ENCODE measurements around the gene ITIH1.
A peak's percentile ranks its signal among the peaks of the same experiment; 100 is the strongest.
"Not testable (repeated sequence)": the region's sequence is repeated elsewhere in the genome, so short reads cannot be mapped to it uniquely, and the experiment has no call there.

Gene ITIH1, protein sequence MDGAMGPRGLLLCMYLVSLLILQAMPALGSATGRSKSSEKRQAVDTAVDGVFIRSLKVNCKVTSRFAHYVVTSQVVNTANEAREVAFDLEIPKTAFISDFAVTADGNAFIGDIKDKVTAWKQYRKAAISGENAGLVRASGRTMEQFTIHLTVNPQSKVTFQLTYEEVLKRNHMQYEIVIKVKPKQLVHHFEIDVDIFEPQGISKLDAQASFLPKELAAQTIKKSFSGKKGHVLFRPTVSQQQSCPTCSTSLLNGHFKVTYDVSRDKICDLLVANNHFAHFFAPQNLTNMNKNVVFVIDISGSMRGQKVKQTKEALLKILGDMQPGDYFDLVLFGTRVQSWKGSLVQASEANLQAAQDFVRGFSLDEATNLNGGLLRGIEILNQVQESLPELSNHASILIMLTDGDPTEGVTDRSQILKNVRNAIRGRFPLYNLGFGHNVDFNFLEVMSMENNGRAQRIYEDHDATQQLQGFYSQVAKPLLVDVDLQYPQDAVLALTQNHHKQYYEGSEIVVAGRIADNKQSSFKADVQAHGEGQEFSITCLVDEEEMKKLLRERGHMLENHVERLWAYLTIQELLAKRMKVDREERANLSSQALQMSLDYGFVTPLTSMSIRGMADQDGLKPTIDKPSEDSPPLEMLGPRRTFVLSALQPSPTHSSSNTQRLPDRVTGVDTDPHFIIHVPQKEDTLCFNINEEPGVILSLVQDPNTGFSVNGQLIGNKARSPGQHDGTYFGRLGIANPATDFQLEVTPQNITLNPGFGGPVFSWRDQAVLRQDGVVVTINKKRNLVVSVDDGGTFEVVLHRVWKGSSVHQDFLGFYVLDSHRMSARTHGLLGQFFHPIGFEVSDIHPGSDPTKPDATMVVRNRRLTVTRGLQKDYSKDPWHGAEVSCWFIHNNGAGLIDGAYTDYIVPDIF

DNA sequence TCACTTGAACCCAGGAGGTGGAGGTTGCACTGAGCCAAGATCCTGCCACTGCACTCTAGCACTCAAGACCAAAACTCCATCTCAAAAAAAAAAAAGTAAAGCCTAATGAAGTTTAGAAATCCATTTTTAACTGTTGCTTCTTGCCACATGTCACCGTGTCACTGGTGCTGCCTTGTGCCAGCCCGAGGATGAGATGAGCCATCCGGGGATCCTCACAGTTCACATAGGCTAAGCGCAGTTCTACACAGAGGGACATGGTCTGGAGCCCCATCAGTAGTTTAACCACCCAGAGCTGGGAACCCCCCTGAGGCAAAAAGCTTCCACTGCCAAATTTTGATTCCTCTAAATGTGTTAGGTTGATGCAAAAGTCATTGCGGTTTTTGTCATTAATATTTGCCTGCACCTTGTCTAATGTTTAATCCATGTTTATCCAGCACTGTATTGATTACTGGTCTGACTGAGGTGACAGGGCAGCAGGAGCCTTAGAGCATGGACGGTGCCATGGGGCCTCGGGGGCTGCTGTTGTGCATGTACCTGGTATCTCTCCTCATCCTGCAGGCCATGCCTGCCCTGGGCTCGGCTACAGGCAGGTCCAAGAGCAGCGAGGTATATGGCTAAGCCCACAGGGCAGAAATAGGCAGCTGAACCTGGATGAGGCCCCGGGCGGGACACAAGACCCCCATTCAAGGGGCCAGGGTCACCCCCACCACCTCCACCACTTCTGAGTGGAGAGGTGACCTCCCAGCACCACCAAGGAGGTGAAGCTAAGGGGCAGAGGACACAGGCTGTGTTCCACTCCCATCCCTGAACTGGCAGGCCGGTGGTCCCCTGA lies at the start of gene ITIH1:
ITIH1 (plus strand) TSS at position 473 of the 832 bp plus-strand sequence; CDS start at position 490, 17 bp downstream.
- DNase-seq (ENCODE audit: extremely low read depth in 1 of 2, low read depth in 1 of 2): no peak

DNA sequence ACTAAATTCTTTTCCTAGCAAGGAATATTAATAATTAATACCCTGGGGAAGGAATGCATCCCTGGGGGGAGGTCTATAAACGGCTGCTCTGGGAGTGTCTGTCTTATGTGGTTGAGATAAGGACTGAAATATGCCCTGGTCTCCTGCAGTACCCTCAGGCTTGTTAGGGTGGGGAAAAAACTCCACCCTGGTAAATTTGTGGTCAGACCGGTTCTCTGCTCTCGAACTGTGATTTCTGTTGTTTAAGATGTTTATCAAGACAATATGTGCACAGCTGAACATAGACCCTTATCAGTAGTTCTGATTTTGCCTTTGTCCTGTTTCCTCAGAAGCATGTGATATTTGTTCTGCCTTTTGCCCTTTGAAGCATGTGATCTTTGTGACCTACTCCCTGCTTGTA lies 48.6 kb upstream of the ITIH1 start:
- DNase-seq (ENCODE audit: extremely low read depth in 1 of 2, low read depth in 1 of 2): not testable (repeated sequence)

DNA sequence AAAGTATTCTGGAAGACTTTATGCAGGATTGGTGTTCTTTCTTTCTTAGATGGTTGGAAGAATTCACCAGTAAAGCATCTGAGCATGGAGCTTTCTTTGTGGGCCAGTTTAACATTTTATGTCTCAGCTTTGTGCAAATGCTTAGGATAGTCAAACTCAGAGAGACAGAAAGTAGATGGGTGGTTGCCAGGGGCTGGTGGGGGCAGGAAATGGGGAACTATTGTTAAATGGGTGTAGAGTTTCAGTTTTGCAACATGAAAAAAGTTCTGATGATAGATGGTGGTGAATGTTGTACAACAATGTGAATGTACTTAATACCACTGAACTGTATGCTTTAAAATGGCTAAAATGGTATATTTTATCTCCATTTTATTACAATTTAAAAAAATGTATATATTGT lies 46.7 kb upstream of the ITIH1 start:
- DNase-seq (ENCODE audit: extremely low read depth in 1 of 2, low read depth in 1 of 2): no peak

DNA sequence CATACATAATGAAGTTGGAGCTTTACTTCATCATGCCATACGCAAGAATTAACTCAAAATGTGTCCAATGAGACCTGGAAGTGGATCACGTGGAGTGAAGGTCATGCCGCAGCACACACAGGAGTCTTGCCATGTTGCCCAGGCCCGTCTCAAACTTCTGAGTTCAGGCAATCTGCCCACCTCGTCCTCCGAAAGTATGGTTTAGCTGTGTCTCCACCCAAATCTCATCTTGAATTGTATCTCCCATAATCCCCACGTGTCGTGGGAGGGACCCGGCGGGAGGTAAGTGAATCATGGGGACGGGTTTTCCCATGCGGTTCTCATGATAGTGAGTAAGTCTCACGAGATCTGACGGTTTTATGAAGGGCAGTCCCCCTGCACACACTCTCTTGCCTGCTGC lies 45.8 kb upstream of the ITIH1 start:
- DNase-seq (ENCODE audit: extremely low read depth in 1 of 2, low read depth in 1 of 2): no peak

DNA sequence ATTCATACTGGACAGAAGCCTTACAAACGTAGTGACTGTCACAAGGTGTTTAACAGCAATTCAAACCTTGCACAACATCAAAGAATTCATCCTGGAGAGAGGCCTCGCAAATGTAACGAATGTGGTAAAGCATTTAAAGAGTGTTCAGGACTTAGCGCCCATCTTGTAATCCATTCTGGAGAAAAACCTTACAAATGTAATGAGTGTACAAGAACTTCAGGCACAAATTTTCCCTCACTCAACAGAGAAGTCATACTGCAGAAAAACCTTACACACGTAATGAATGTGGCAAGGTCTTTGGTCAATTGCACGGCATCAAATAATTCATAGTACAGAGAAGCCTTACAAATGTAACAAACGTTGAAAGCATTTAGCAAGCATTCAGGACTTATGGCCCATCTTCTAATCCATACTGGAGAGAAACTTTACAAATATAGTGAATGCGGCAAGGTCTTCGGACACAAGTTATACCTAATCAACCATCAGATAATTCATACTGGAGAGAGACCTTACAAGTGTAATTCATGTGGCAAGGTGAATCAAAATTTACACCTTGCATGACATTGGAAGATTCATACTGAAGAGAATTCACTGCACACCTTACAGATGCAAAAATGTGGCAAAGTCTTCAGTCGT lies 44.0 kb upstream of the ITIH1 start:
- no peak for DNase-seq (ENCODE audit: extremely low read depth in 1 of 2, low read depth in 1 of 2)

DNA sequence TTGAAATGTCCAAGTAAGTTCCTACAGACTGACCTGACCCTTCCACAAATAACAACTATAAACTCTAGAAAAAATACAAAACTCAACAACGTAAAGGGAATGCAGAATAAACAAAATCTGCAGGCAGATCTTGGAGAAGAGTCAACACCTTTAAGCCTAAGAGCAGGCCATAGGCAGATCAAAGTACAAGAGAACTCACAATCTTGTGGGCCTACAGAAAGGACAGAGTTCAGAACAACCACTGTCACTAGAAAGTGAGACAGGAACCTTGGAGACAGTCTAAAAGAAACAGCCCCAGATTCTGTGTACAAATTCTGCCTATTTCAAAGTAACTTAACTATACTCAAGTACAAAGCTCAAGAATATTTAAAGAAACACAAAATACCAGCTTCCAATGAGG lies 37.7 kb upstream of the ITIH1 start:
- no peak for DNase-seq (ENCODE audit: extremely low read depth in 1 of 2, low read depth in 1 of 2)

DNA sequence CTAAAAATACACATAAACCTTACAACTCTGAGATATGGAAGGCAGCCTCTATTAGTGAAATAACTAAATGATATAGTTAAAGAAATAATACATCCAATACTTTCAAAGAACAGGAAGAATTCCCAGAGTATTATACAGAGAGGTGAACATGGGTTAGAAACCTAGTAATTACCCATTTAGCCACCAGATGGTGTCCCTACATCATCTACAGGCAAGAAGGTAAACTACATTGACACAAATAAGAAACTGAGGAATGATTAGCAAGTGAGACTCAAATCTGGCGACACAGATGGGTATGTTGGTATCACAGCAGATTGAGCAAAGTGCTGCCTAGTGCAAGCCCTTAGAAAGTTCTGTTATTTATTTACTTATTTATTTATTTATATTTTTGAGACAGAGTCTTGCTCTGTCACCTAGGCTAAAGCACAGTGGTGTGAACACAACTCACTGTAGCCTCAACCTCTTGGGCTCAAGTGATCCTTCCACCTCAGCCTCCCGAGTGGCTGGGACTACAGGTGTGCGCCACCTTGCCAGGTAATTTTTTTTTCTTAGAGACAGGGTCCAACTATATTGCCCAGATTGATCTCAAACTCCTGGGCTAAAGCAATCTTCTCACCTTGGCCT lies 34.9 kb upstream of the ITIH1 start:
- DNase-seq (ENCODE audit: extremely low read depth in 1 of 2, low read depth in 1 of 2): no peak

DNA sequence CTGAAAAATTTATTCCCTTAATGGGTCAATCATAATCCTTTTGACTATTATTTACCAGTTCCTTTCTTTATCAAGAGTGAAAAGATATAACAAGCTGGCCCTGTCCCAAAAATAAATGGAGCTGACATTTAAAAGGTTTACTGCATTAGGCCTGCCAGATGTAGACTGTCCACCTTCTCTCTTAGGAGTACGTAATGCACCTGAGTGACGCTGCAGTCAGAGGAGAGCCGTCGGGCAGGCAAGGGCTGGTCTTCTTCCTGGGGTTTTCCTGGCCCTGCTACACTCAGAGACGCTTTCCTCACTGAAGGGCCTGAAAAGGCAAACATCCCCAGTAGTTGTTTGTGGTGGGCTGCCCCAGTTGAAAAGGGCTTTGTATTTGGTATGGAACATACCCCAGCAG lies 34.2 kb upstream of the ITIH1 start:
- no peak for DNase-seq (ENCODE audit: extremely low read depth in 1 of 2, low read depth in 1 of 2)

DNA sequence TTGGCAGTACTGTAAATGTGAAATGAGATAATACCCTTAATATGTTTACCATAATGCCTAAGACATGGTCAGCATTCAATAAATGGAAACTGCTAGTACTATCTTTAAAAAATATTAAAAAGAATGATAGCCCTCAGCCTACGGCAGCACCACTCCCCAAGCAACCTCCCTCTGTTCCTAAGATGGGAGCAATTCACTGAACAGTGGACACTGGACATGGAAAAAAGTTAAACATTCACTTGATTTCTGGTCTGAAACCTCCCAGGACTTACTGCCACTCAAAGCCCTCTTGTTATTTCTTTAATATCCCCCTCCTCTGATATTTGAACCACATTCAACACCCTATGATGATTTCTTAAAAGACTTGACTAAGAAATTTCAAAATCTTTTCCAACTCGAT lies 33.7 kb upstream of the ITIH1 start:
- DNase-seq (ENCODE audit: extremely low read depth in 1 of 2, low read depth in 1 of 2): no peak

DNA sequence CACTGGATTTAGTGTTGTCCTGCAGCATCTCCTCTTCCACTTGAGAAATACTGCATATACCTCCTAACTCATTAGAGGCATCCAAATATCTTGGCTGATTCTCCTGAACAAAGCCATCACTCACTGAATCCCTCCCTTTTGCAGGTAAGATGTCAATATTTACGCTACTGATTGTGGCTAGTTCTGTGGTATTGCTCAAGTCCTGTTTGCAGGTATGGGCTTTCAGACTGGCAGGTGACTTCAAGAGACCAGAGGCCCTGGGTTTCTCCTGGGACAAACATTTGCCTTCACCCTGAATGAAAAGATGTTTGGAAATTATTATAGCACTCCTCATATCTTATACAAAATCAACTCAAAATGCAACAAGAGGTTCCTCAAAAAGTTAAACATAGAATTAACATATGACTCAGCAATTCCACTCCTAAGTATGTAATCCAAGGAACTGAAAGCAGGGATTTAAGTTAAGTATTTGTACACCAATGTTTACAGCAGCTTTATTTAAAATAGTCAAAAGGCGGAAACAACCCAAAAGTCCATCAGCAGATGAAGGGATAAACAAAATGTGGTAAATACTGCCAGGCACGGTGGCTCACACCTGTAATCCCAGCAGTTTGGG lies 25.2 kb upstream of the ITIH1 start:
- DNase-seq (ENCODE audit: extremely low read depth in 1 of 2, low read depth in 1 of 2): no peak

DNA sequence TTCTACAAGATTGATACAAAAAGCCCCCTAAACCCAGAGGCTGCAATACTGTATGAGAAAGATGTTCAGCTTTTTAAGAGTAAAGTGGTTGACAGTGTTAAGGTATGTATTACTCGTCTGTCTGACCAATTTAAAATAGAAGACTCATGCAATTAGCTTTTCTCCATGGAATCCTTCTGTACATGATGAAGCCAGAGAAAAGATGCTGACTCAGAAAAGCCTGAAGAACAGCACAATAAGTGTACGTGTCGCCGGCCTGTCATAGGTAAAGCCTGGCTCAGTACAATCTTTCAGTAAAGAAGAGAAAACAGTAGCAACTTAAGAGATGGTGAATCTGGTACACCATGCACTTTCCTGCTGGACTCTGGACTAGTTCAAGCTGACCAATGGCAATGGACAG lies 23.0 kb upstream of the ITIH1 start:
- DNase-seq (ENCODE audit: extremely low read depth in 1 of 2, low read depth in 1 of 2): no peak

DNA sequence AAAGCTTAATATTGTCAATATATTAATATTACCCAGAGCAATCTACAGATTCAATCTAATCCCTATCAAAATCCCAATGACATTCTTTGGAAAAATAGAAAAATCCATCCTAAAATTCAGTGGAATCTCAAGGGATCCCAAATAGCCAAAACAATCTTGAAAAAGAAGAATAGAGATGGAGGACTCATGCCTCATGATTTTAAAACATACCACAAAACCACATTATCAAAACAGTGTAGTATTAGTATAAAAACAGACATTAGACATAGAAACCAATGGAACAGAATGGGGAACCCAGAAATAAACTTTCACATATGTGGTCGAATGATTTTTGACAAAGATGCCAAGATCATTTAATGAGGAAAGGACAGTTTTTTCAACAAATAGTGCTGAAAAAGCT lies 21.3 kb upstream of the ITIH1 start:
- DNase-seq (ENCODE audit: extremely low read depth in 1 of 2, low read depth in 1 of 2): no peak

DNA sequence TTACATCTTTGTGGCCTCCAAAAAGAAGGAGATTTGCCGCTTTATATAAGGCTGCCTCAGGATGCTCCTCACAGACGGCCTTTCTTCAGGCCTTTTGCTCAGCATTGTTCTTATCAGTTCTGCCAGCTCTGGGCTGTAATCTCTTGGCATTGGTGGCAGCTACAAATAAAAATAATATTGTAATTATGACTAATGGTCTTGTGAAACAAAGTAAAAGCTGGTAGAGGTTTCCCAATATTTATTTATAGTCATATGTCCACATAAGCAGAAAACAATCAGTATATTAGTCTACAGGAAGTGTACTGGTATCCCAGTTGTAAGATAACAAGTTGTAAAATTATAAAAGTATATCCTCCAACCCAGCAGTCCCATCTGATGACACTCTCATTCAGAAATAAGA lies 13.9 kb upstream of the ITIH1 start:
- DNase-seq (ENCODE audit: extremely low read depth in 1 of 2, low read depth in 1 of 2): no peak

DNA sequence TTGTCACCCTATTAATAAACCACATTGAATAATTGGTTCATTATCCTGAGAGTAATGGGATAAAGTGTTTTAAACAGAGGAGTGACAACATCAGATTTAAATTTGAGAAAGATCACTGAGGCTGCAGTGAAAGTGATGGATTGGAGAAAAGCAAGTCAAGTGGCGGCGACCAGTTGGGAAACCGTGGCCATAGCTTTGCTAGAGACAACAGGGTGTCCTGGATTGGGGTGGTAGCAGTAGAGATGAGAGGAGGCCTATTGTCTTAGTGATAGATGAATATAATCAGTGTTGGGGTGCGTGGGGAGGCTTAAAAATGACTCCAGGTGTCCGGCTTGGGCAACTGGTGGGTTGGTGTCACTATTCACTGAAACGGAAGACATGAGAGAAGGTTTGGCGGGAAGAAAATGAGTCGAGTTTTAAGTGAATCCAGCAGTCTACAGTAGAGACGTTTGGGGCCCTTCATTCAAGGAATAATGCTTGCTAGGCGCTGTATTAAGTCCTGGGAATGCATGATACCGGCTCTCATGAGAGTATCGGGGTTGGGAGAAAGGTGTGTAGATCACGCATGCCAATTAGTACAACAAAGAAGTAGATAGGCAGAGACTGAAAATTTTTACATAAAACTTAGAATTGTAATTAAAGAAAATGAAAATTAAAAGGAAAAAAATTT lies 7.5 kb upstream of the ITIH1 start:
- DNase-seq (ENCODE audit: extremely low read depth in 1 of 2, low read depth in 1 of 2): no peak

DNA sequence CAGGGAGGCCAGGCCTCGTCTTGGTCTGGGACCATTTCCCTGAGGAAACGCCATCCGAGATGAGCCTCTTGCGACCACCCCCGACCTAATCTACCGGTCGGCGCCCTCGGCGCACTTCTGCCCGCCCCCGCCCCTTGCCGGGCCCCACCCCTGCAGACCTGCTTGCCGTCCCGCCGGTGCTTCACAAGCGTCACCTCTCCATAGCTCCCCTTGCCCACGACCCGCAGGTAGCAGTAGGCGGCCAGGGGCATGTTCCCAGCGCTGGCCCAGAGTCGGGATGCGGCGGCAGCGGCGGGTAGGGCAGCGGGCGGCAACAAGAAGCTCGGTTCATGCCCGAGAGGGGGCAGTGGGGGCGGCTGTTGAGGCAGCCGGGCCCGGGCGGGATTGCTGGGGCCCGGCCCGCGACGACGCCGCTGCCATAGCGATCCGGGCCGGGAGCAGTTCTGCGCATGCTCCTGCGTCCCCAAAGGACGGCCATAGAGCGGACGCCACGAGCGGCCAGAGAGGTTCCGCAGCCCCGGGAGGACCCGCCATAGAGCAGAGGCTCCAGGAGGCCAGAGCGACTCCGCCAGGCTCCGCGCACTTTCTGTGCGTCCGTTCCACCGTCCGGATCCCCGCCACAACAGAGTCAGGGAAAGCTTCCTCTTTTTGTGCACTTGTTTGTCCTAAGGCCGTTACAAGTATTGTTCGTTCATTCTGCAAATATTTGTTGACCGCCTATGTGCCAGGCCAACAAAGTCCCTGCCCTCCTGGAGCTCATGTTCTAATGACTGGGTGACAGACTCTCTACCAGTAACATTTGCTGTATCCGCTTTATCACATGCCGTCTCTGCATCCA lies 6.7 kb upstream of the ITIH1 start, which contains the start of gene NEK4:
NEK4 (minus strand) TSS at position 445 of the 838 bp plus-strand sequence; CDS start at position 251, 194 bp downstream.
- DNase-seq (ENCODE audit: extremely low read depth in 1 of 2, low read depth in 1 of 2): peak; percentile 65 to 76

DNA sequence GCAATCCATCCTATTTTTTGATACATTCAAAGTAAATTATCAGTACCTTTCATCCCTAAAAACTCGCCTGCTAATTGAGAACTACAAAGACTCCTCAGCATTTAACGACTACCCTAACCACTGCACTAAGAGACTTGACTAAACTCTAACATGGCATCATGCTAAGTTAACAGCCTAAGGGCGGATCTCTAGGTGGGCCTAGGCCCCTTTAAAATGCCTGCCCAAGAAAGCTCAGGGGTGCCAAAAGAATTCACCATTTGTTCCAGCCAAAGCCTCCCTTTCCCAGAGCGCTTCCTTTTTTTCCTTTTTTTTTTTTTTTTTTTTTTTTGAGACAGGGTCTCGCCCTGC lies 6.1 kb upstream of the ITIH1 start:
- DNase-seq (ENCODE audit: extremely low read depth in 1 of 2, low read depth in 1 of 2): no peak

DNA sequence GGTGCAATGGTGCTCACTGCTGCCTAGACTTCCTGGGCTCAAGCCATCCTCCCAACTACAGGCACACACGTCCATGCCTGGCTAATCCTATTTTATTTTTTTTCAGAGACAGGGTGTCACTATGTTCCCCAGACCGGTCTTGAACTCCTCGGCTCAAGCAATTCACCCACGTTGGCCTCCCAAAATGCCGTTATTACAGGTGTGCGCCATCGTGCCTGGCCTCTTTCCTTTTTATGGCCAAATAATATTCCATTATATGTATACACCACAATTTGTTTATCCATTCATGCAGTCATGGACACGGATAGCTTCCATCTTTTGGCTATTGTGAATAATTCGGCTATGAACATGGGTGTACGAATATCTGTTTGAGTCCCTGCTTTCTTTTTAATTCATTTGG lies 5.7 kb upstream of the ITIH1 start:
- DNase-seq (ENCODE audit: extremely low read depth in 1 of 2, low read depth in 1 of 2): no peak

DNA sequence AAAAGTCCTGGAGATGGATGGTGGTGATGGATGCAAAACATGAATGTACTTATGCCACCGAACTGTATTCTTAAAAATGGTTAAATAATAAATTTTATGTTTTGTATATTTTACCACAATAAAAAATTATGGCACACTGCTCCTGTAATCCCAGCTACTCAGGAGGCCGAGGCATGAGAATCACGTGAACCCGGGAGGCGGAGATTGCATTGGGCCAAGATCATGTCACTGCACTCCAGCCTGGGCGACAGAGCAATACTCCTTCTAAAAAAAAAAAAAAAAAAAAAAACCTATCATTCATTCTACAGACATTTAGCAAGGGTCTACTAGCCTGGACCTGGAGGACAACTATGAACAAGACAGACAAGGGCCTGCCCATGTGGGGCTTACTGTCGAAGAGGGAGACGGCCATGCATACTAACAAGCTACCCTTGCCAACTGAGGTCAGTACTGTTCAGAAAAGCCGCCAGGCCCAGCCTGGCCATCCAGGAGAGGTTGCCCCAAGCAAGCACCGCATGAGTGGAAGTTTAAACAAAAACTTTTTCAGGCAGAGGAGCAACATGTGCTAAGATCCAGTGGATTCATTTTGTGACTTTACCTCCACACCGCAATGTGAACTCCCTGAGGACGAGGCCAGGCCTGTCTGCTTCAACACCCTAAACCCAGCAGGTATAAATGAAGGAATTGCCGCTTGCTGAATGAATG lies 3.9 kb upstream of the ITIH1 start:
- DNase-seq (ENCODE audit: extremely low read depth in 1 of 2, low read depth in 1 of 2): no peak

Data from activated CD8-positive, alpha-beta memory T cell treated with anti-CD3 and anti-CD28 coated beads for 1 hour (primary cell).